Mesendoderm (in vitro differentiated cells): ENCODE results near the gene STAT4.

Experiments
- DNase-seq: peaks from one replicate; pipeline ENCODE4 v3.0.0; 2013
- H2AK5ac ChIP-seq: 2 replicates; pipeline ENCODE4 v1.6.1; 2013; ENCODE audit warnings: low read length, inconsistent platforms
- H2BK120ac ChIP-seq: 2 replicates; pipeline ENCODE4 v1.6.1; 2013; ENCODE audit warnings: low read depth, mild to moderate bottlenecking, low read length, moderate library complexity, mixed read lengths
- H2BK15ac ChIP-seq: replicated peaks from 2 replicates; pipeline ENCODE4 v1.6.1; 2013; ENCODE audit warnings: low read depth, mild to moderate bottlenecking, moderate library complexity
- H2BK5ac ChIP-seq: 2 replicates; pipeline ENCODE4 v1.6.1; 2013; ENCODE audit warnings: low read length, inconsistent platforms
- H3K18ac ChIP-seq: 2 replicates; pipeline ENCODE4 v1.6.1; 2013; ENCODE audit warnings: mild to moderate bottlenecking, low read length, mixed read lengths
- H3K23ac ChIP-seq: one replicate; pipeline ENCODE4 v1.6.1; 2013; ENCODE audit warnings: low read length
- H3K27ac ChIP-seq: 2 replicates; pipeline ENCODE4 v1.5.1; 2013; ENCODE audit warnings: low read depth, mild to moderate bottlenecking, inconsistent platforms, low read length, moderate library complexity
- H3K27me3 ChIP-seq: 2 replicates; pipeline ENCODE4 v1.6.1; 2013; ENCODE audit warnings: low read length, control low read depth, mild to moderate bottlenecking, inconsistent platforms; ENCODE audit not compliant: insufficient read depth, poor library complexity
- H3K36me3 ChIP-seq: 2 replicates; pipeline ENCODE4 v1.6.1; 2013; ENCODE audit warnings: low read length, inconsistent platforms; ENCODE audit not compliant: control insufficient read depth, insufficient read depth
- H3K4ac ChIP-seq: one replicate; pipeline ENCODE4 v1.6.1; 2013; ENCODE audit warnings: low read depth, mild to moderate bottlenecking, low read length, moderate library complexity
- H3K4me1 ChIP-seq: 2 replicates; pipeline ENCODE4 v1.6.1; 2013; ENCODE audit warnings: low read depth, low read length, inconsistent platforms; ENCODE audit not compliant: control insufficient read depth
- H3K4me2 ChIP-seq: 2 replicates; pipeline ENCODE4 v1.6.1; 2013; ENCODE audit warnings: low read length
- H3K4me3 ChIP-seq: 2 replicates; pipeline ENCODE4 v1.5.1; 2013; ENCODE audit warnings: mild to moderate bottlenecking, low read length
- H3K56ac ChIP-seq: one replicate; pipeline ENCODE4 v1.6.1; 2013; ENCODE audit warnings: low read length
- H3K79me1 ChIP-seq: 2 replicates; pipeline ENCODE4 v1.6.1; 2013; ENCODE audit warnings: low read length, inconsistent platforms
- H3K79me2 ChIP-seq: 2 replicates; pipeline ENCODE4 v1.6.1; 2013; ENCODE audit warnings: mild to moderate bottlenecking, low read length; ENCODE audit not compliant: control insufficient read depth, insufficient read depth
- H3K9ac ChIP-seq: 2 replicates; pipeline ENCODE4 v1.6.1; 2013; ENCODE audit warnings: low read length, inconsistent platforms
- H4K5ac ChIP-seq: one replicate; pipeline ENCODE4 v1.6.1; 2013; ENCODE audit warnings: low read length
- H4K8ac ChIP-seq: one replicate; pipeline ENCODE4 v1.6.1; 2013; ENCODE audit warnings: low read depth, mild to moderate bottlenecking, control low read depth, low read length, moderate library complexity
- WGBS: extraction: QIAGEN DNeasy Blood & Tissue Kit; methylation state at CpG from one replicate; pipeline ENCODE4 v1.1.7; 2013; ENCODE audit warnings: low lambda C conversion rate, missing lambda C conversion rate; ENCODE audit not compliant: insufficient coverage; ENCODE audit errors: extremely low coverage; 5-methylcytosine and 5-hydroxymethylcytosine counted together

STAT4 gene

GRCh38 chr2:191065785-191066184 lies 85.0 kb downstream of the STAT4 start:
- no peak overlapping the region for H3K56ac ChIP-seq
- H3K4me3 ChIP-seq: no peak overlapping the region
- no peak overlapping the region for H2BK15ac ChIP-seq
- H3K4me2 ChIP-seq: no peak overlapping the region
- H2AK5ac ChIP-seq: no peak overlapping the region
- peaks cover 2% of the 10 kb centered on the region for H3K4me1 ChIP-seq
- H3K9ac ChIP-seq: no peak overlapping the region
- H4K5ac ChIP-seq: no peak overlapping the region
- no peaks in the 10 kb centered on the region for H3K79me1 ChIP-seq
- H3K79me2 ChIP-seq: no peaks in the 10 kb centered on the region
- no CpG with 5 or more reads among the region's 2 CpGs for WGBS
- no peak overlapping the region for H3K23ac ChIP-seq
- no peak overlapping the region for H2BK120ac ChIP-seq
- no peaks in the 10 kb centered on the region for H3K36me3 ChIP-seq
- no peak overlapping the region for H3K27ac ChIP-seq
- no peaks in the 10 kb centered on the region for H3K27me3 ChIP-seq
- H3K4ac ChIP-seq: no peak overlapping the region
- no peak overlapping the region for H2BK5ac ChIP-seq
- no peak overlapping the region for H3K18ac ChIP-seq
- DNase-seq: no peak
- H4K8ac ChIP-seq: no peak overlapping the region

GRCh38 chr2:191064590-191064989 lies 86.2 kb downstream of the STAT4 start:
- no peak overlapping the region for H2BK15ac ChIP-seq
- no peak overlapping the region for H4K5ac ChIP-seq
- no peak overlapping the region for H3K23ac ChIP-seq
- H3K4me2 ChIP-seq: no peak overlapping the region
- no peak overlapping the region for H2AK5ac ChIP-seq
- no peaks in the 10 kb centered on the region for H3K36me3 ChIP-seq
- H3K27ac ChIP-seq: no peak overlapping the region
- H3K79me1 ChIP-seq: no peaks in the 10 kb centered on the region
- no peak overlapping the region for H3K18ac ChIP-seq
- no peak overlapping the region for H4K8ac ChIP-seq
- no peak overlapping the region for H3K9ac ChIP-seq
- H2BK120ac ChIP-seq: no peak overlapping the region
- H3K4me1 ChIP-seq: peaks cover 2% of the 10 kb centered on the region
- no peak overlapping the region for H3K56ac ChIP-seq
- H3K4me3 ChIP-seq: no peak overlapping the region
- H2BK5ac ChIP-seq: no peak overlapping the region
- no CpG with 5 or more reads among the region's 9 CpGs for WGBS
- no peaks in the 10 kb centered on the region for H3K79me2 ChIP-seq
- no peaks in the 10 kb centered on the region for H3K27me3 ChIP-seq
- H3K4ac ChIP-seq: no peak overlapping the region
- DNase-seq: no peak

GRCh38 chr2:191063584-191063983 lies 87.2 kb downstream of the STAT4 start:
- WGBS: no CpG with 5 or more reads among the region's 1 CpG
- Histone ChIP-seq H3K79me2 (no peaks in the 10 kb centered on the region), H3K4me1 (peaks cover 2% of the 10 kb centered on the region), H3K36me3 (no peaks in the 10 kb centered on the region), H3K4me3 (no peak overlapping the region), H4K8ac (no peak overlapping the region), H3K4me2 (no peak overlapping the region), H3K23ac (no peak overlapping the region), H2BK120ac (no peak overlapping the region), H2BK5ac (no peak overlapping the region), H3K27ac (no peak overlapping the region), H3K79me1 (no peaks in the 10 kb centered on the region), H3K4ac (no peak overlapping the region), H4K5ac (no peak overlapping the region), H3K18ac (no peak overlapping the region), H3K27me3 (no peaks in the 10 kb centered on the region), H3K56ac (no peak overlapping the region), H3K9ac (no peak overlapping the region), H2BK15ac (no peak overlapping the region), H2AK5ac (no peak overlapping the region)
- DNase-seq: no peak

- DNase-seq: no peak
- Histone ChIP-seq H3K23ac (no peak overlapping the region), H3K4me3 (no peak overlapping the region), H3K79me1 (no peaks in the 10 kb centered on the region), H3K79me2 (no peaks in the 10 kb centered on the region), H3K56ac (no peak overlapping the region), H2BK5ac (no peak overlapping the region), H2BK120ac (no peak overlapping the region), H4K5ac (no peak overlapping the region), H3K36me3 (no peaks in the 10 kb centered on the region), H4K8ac (no peak overlapping the region), H3K4ac (no peak overlapping the region), H2AK5ac (no peak overlapping the region), H3K27me3 (no peaks in the 10 kb centered on the region), H3K18ac (no peak overlapping the region), H3K9ac (no peak overlapping the region), H2BK15ac (no peak overlapping the region), H3K4me1 (no peaks in the 10 kb centered on the region), H3K27ac (no peak overlapping the region), H3K4me2 (no peak overlapping the region)
- WGBS: no CpG with 5 or more reads among the region's 4 CpGs
Observed at GRCh38 chr2:191061381-191061980, 89.3 kb downstream of the STAT4 start.

- Histone ChIP-seq H3K4me1 (no peaks in the 10 kb centered on the region), H2BK15ac (no peak overlapping the region), H2BK5ac (no peak overlapping the region), H3K79me2 (no peaks in the 10 kb centered on the region), H4K8ac (no peak overlapping the region), H3K27ac (no peak overlapping the region), H2AK5ac (no peak overlapping the region), H3K9ac (no peak overlapping the region), H4K5ac (no peak overlapping the region), H3K4me3 (no peak overlapping the region), H3K79me1 (no peaks in the 10 kb centered on the region), H2BK120ac (no peak overlapping the region), H3K18ac (no peak overlapping the region), H3K56ac (no peak overlapping the region), H3K4ac (no peak overlapping the region), H3K4me2 (no peak overlapping the region), H3K27me3 (no peaks in the 10 kb centered on the region), H3K36me3 (no peaks in the 10 kb centered on the region), H3K23ac (no peak overlapping the region)
- no peak for DNase-seq
- no CpG with 5 or more reads among the region's 3 CpGs for WGBS
Observed at GRCh38 chr2:191059308-191059707, 91.5 kb downstream of the STAT4 start.

GRCh38 chr2:191056228-191056627 lies 94.6 kb downstream of the STAT4 start:
- H4K8ac ChIP-seq: no peak overlapping the region
- no peak overlapping the region for H2BK15ac ChIP-seq
- H3K9ac ChIP-seq: no peak overlapping the region
- no peaks in the 10 kb centered on the region for H3K79me2 ChIP-seq
- H3K18ac ChIP-seq: no peak overlapping the region
- no peaks in the 10 kb centered on the region for H3K27me3 ChIP-seq
- no CpG with 5 or more reads among the region's 2 CpGs for WGBS
- no peak overlapping the region for H3K27ac ChIP-seq
- no peaks in the 10 kb centered on the region for H3K36me3 ChIP-seq
- H2BK120ac ChIP-seq: no peak overlapping the region
- H3K79me1 ChIP-seq: no peaks in the 10 kb centered on the region
- H3K56ac ChIP-seq: no peak overlapping the region
- DNase-seq: no peak
- H3K23ac ChIP-seq: no peak overlapping the region
- H3K4me2 ChIP-seq: no peak overlapping the region
- H4K5ac ChIP-seq: no peak overlapping the region
- H3K4me1 ChIP-seq: peaks cover 2% of the 10 kb centered on the region
- H3K4ac ChIP-seq: no peak overlapping the region
- no peak overlapping the region for H2AK5ac ChIP-seq
- H3K4me3 ChIP-seq: no peak overlapping the region
- no peak overlapping the region for H2BK5ac ChIP-seq
